WTC11 (cell line): ENCODE data around the gene POMGNT2. TPM values are rescaled to one million over a fixed set of nuclear protein-coding genes. Genes with fewer than 3 reads are reported as not detected.
A peak's percentile ranks its signal among the peaks of the same experiment; 100 is the strongest.

Experiments
- ATAC-seq: fragments of 200-7000 bp; cut with Tn5 transposase; 2 replicates; pipeline ENCODE4 v1.10.0; 2021; ENCODE audit warnings: mild to moderate bottlenecking, moderate library complexity
- CTCF ChIA-PET: fragments of 300-600 bp; sonication (Branson Sonifier 250); formaldehyde crosslinking; loops from one replicate; lab custom pipeline; 2021; ENCODE audit warnings: antibody characterized with exemption; lab: Charles Lee
- POLR2A ChIA-PET: fragments of 350-600 bp; sonication (Branson Sonifier 250); formaldehyde crosslinking; loops from one replicate; lab custom pipeline; 2021; ENCODE audit warnings: antibody characterized with exemption; lab: Charles Lee
- DNase-seq: peaks from one replicate; pipeline ENCODE4 v3.0.0; 2021; ENCODE audit warnings: low spot score
- H3K27ac Mint-ChIP-seq: 2 replicates; pipeline ENCODE4 v1.8.0; 2021; ENCODE audit warnings: mixed read lengths
- H3K27me3 Mint-ChIP-seq: 2 replicates; pipeline ENCODE4 v1.8.0; 2021; ENCODE audit warnings: low read depth, mild to moderate bottlenecking, moderate library complexity, mixed read lengths
- H3K36me3 Mint-ChIP-seq: 2 replicates; pipeline ENCODE4 v1.8.0; 2021; ENCODE audit warnings: mixed read lengths
- H3K4me1 Mint-ChIP-seq: 2 replicates; pipeline ENCODE4 v1.8.0; 2022; ENCODE audit warnings: mixed read lengths
- H3K4me3 Mint-ChIP-seq: 2 replicates; pipeline ENCODE4 v1.8.0; 2021; ENCODE audit warnings: mild to moderate bottlenecking, moderate library complexity, mixed read lengths
- H3K9me3 Mint-ChIP-seq: 2 replicates; pipeline ENCODE4 v1.8.0; 2021; ENCODE audit warnings: mixed read lengths
- ATF6 ChIP-seq: sonication (generic); formaldehyde crosslinking; IDR thresholded peaks from 2 replicates; pipeline ENCODE4 v1.8.1; 2023; ENCODE audit warnings: mild to moderate bottlenecking, missing genetic modification reagents
- ERG ChIP-seq: fragments of 250-450 bp; sonication (Bioruptor Pico); IDR thresholded peaks from 2 replicates; pipeline ENCODE4 v1.8.0; 2021; ENCODE audit warnings: mild to moderate bottlenecking
- ETV6 ChIP-seq: sonication (generic); formaldehyde crosslinking; IDR thresholded peaks from 2 replicates; pipeline ENCODE4 v1.8.1; 2022; ENCODE audit warnings: mild to moderate bottlenecking, missing genetic modification reagents
- GABPB1 ChIP-seq: sonication (generic); formaldehyde crosslinking; IDR thresholded peaks from 2 replicates; pipeline ENCODE4 v1.8.1; 2023; ENCODE audit warnings: mild to moderate bottlenecking, missing genetic modification reagents
- JUN ChIP-seq: sonication (generic); formaldehyde crosslinking; IDR thresholded peaks from 2 replicates; pipeline ENCODE4 v1.8.0; 2023; ENCODE audit warnings: mild to moderate bottlenecking, missing genetic modification reagents
- MXD4 ChIP-seq: fragments of 250-450 bp; sonication (Bioruptor Pico); IDR thresholded peaks from 2 replicates; pipeline ENCODE4 v1.8.0; 2021; ENCODE audit warnings: mild to moderate bottlenecking, moderate library complexity, borderline replicate concordance
- TP53 ChIP-seq: sonication (generic); formaldehyde crosslinking; IDR thresholded peaks from 2 replicates; pipeline ENCODE4 v1.8.1; 2023; ENCODE audit warnings: mild to moderate bottlenecking, missing genetic modification reagents
- USF1 ChIP-seq: sonication (generic); formaldehyde crosslinking; IDR thresholded peaks from 2 replicates; pipeline ENCODE4 v1.8.0; 2022; ENCODE audit warnings: mild to moderate bottlenecking, missing genetic modification reagents
- ZNF121 ChIP-seq: sonication (generic); formaldehyde crosslinking; IDR thresholded peaks from 2 replicates; pipeline ENCODE4 v1.8.0; 2023; ENCODE audit warnings: missing genetic modification reagents
- ZNF138 ChIP-seq: sonication (generic); formaldehyde crosslinking; conservative IDR thresholded peaks from 2 replicates; pipeline ENCODE4 v1.8.1; 2022; ENCODE audit warnings: mild to moderate bottlenecking, moderate library complexity, missing genetic modification reagents
- ZNF219 ChIP-seq: sonication (generic); formaldehyde crosslinking; IDR thresholded peaks from 2 replicates; pipeline ENCODE4 v1.8.0; 2023; ENCODE audit warnings: missing genetic modification reagents, mild to moderate bottlenecking, borderline replicate concordance
- ZNF281 ChIP-seq: sonication (generic); formaldehyde crosslinking; IDR thresholded peaks from 2 replicates; pipeline ENCODE4 v1.8.0; 2023; ENCODE audit warnings: mild to moderate bottlenecking, missing genetic modification reagents
- ZNF317 ChIP-seq: sonication (generic); formaldehyde crosslinking; IDR thresholded peaks from 2 replicates; pipeline ENCODE4 v1.8.1; 2023; ENCODE audit warnings: low read depth, mild to moderate bottlenecking, moderate library complexity, missing genetic modification reagents, borderline replicate concordance
- ZNF425 ChIP-seq: fragments of 250-450 bp; sonication (Bioruptor Pico); conservative IDR thresholded peaks from 2 replicates; pipeline ENCODE4 v1.9.0; 2021; ENCODE audit warnings: mild to moderate bottlenecking
- ZNF512 ChIP-seq: sonication (generic); formaldehyde crosslinking; IDR thresholded peaks from 2 replicates; pipeline ENCODE4 v1.8.1; 2022; ENCODE audit warnings: missing genetic modification reagents, borderline replicate concordance
- total RNA-seq: library from RNA; stranded (reverse); gene quantifications from 3 replicates; pipeline ENCODE4 v1.2.3, GENCODE V29; 2021

POMGNT2 gene
- total RNA-seq, 1 experiment from 2014 or later: 12.5 TPM

- H3K4me3 Mint-ChIP-seq: no peak overlapping the region
- CTCF ChIA-PET: interaction anchor here (0.9 to 1.8 kb wide), 2 partner anchors 17 to 26 kb away, joined by 3 to 4 read pairs; no protein-coding TSS in a partner anchor
- H3K36me3 Mint-ChIP-seq: no peaks in the 10 kb centered on the region
- H3K4me1 Mint-ChIP-seq: peaks cover 12% of the 10 kb centered on the region; the same call in 1 of the 2 replicates
- no peaks in the 10 kb centered on the region for H3K27me3 Mint-ChIP-seq
- no peak for ATAC-seq
- DNase-seq: no peak
- no peak overlapping the region for H3K27ac Mint-ChIP-seq
- H3K9me3 Mint-ChIP-seq: no peaks in the 10 kb centered on the region
- POLR2A ChIA-PET: no interaction called here
- no peak for TF ChIP-seq ETV6 (CRISPR knock-in tag)
These were observed 8.3 kb downstream of the POMGNT2 start for GRCh38 chr3:43097400-43098080.

- CTCF ChIA-PET: interaction anchor here (0.9 to 1.8 kb wide), 2 partner anchors 18 to 25 kb away, joined by 3 to 4 read pairs; no protein-coding TSS in a partner anchor
- POLR2A ChIA-PET: no interaction called here
- Mint-ChIP-seq H3K4me1 (peaks cover 12% of the 10 kb centered on the region; the same call in 1 of the 2 replicates), H3K27me3 (no peaks in the 10 kb centered on the region), H3K9me3 (no peaks in the 10 kb centered on the region), H3K36me3 (no peaks in the 10 kb centered on the region), H3K27ac (no peak overlapping the region), H3K4me3 (no peak overlapping the region)
- no peak for DNase-seq
- no peak for ATAC-seq
- TF ChIP-seq USF1 (CRISPR knock-in tag): no peak
- no peak for TF ChIP-seq GABPB1
- TF ChIP-seq ZNF281 (CRISPR knock-in tag): no peak
- TF ChIP-seq ATF6 (CRISPR knock-in tag): no peak
- TF ChIP-seq ZNF219 (CRISPR knock-in tag): no peak
- no peak for TF ChIP-seq TP53 (CRISPR knock-in tag)
These were observed 9.1 kb downstream of the POMGNT2 start for GRCh38 chr3:43096761-43097160.

- Mint-ChIP-seq H3K36me3 (no peaks in the 10 kb centered on the region), H3K4me1 (peaks cover 12% of the 10 kb centered on the region; the same call in 1 of the 2 replicates), H3K9me3 (no peaks in the 10 kb centered on the region), H3K4me3 (no peak overlapping the region), H3K27ac (0 out of 2 replicates have a peak overlapping the region, but pooled peaks have one; percentile 9), H3K27me3 (no peaks in the 10 kb centered on the region)
- DNase-seq (no peak), ATAC-seq (no peak)
- ChIA-PET POLR2A (no interaction called here), CTCF (no interaction called here)
- no peak for TF ChIP-seq ZNF512 (CRISPR knock-in tag)
- no peak for TF ChIP-seq ZNF317 (CRISPR knock-in tag)
- no peak for TF ChIP-seq MXD4
- TF ChIP-seq ZNF425 (CRISPR knock-in tag): no peak
- no peak for TF ChIP-seq JUN (CRISPR knock-in tag)
- TF ChIP-seq ZNF121 (CRISPR knock-in tag): no peak
- TF ChIP-seq ZNF138 (CRISPR knock-in tag): no peak
- no peak for TF ChIP-seq ERG (CRISPR knock-in tag)
These were observed 10.5 kb downstream of the POMGNT2 start for GRCh38 chr3:43095370-43095769.
